Measurements from ENCODE around the gene NFIB. TPM values are rescaled to one million over a fixed set of nuclear protein-coding genes. Genes with fewer than 3 reads are reported as not detected.

The NFIB gene
- total RNA-seq, 2 experiments from 2014 or later: 13.7 to 25.1 TPM

DNA sequence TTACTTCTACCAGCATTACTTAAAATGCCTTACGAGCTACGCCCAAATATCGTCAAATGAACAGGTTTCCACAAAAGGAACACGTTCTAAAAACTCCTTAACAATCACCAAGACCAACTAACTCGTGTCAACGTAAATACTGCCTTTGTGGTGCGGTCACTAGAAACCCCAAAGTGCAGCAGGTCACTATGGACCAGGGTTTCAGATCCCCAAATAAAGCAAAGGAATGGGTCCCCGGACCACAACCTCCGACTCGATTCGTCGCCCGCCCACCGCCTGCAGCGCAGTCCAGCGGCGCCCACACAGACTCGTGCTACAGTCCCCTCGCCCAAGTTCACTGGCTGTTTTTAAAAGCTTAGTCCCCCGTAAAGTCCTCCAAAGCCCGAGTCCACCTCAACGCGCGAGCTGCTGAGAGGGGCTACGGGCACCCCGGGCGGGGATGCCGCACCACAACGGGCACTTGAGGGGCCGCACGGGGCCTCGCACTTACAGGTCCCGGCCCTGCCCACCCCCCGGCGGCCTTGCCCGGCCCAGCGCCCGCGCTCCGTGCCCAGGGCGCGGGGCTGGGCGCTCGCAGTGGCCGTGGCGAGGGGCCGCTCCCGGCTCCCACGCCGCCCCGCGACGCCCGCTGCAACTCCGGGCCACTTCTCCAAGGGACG lies 1.1 kb downstream of the NFIB start:
- H3K4me2 ChIP-seq (ENCODE audit: low read length): peak overlapping the region; percentile 94
- CTCF ChIA-PET (ENCODE audit: unreplicated experiment): no interaction called here
- H3K9me2 ChIP-seq (ENCODE audit: insufficient read depth, low read length): no peaks in the 10 kb centered on the region
- H4K20me1 ChIP-seq (ENCODE audit: insufficient read depth, low read length): 0 out of 2 replicates have a peak, but pooled peaks cover 4% of the 10 kb centered on the region
- H2AFZ ChIP-seq (ENCODE audit: low read length): no peak overlapping the region
- H3K36me3 ChIP-seq (ENCODE audit: insufficient read depth, low read length): no peaks in the 10 kb centered on the region
- POLR2A ChIA-PET: interaction anchor here (1.3 to 1.9 kb wide), 2 partner anchors 14 to 158 kb away, joined by 7 to 10 read pairs; no protein-coding TSS in a partner anchor
- BruUV-seq (replicated peaks): no TSS peak
- H3K4me3 ChIP-seq (ENCODE audit: low read depth, low read length, poor library complexity, severe bottlenecking): peak overlapping the region; percentile 93
- peaks cover 52% of the 10 kb centered on the region for H3K79me2 ChIP-seq (ENCODE audit: insufficient read depth, low read depth, low read length)
- intact Hi-C loops (cut with micrococcal nuclease; ENCODE audit: unreplicated experiment): no loop called here
- DNase-seq (ENCODE audit: low spot score): no peak
- peaks cover 63% of the 10 kb centered on the region for H3K4me1 ChIP-seq (ENCODE audit: insufficient read depth, low read length, poor library complexity, severe bottlenecking)
- no peaks in the 10 kb centered on the region for H3K9me3 ChIP-seq (ENCODE audit: low read length)
- no peak for TF ChIP-seq CTCF (conservative IDR thresholded peaks at IDR 0.05; ENCODE audit: low read length)
- no peak overlapping the region for H3K27ac ChIP-seq (ENCODE audit: low read depth, low read length, poor library complexity, severe bottlenecking)

- H3K79me2 ChIP-seq (ENCODE audit: insufficient read depth, low read depth, low read length): peaks cover 52% of the 10 kb centered on the region
- H3K36me3 ChIP-seq (ENCODE audit: insufficient read depth, low read length): peaks cover 3% of the 10 kb centered on the region
- H3K4me1 ChIP-seq (ENCODE audit: insufficient read depth, low read length, poor library complexity, severe bottlenecking): peaks cover 55% of the 10 kb centered on the region
- CTCF ChIA-PET (ENCODE audit: unreplicated experiment): no interaction called here
- peak overlapping the region; percentile 93 for H3K4me3 ChIP-seq (ENCODE audit: low read depth, low read length, poor library complexity, severe bottlenecking)
- peak overlapping the region; percentile 94 for H3K4me2 ChIP-seq (ENCODE audit: low read length)
- TF ChIP-seq EZH2phosphoT487 (IDR thresholded peaks at IDR 0.05; ENCODE audit: borderline replicate concordance, low read depth, low read length): no peak
- no peak for TF ChIP-seq CTCF (conservative IDR thresholded peaks at IDR 0.05; ENCODE audit: low read length)
- no TSS peak for BruUV-seq (replicated peaks)
- POLR2A ChIA-PET: interaction anchor here (0.9 to 1.9 kb wide), 9 partner anchors 8 to 214 kb away, joined by 3 to 10 read pairs (median 5); no protein-coding TSS in a partner anchor
- H3K9me3 ChIP-seq (ENCODE audit: low read length): no peaks in the 10 kb centered on the region
- no peak for DNase-seq (ENCODE audit: low spot score)
- no peak overlapping the region for H2AFZ ChIP-seq (ENCODE audit: low read length)
- intact Hi-C loops (cut with micrococcal nuclease; ENCODE audit: unreplicated experiment): no loop called here
- no peak overlapping the region for H3K27ac ChIP-seq (ENCODE audit: low read depth, low read length, poor library complexity, severe bottlenecking)
- H3K9me2 ChIP-seq (ENCODE audit: insufficient read depth, low read length): no peaks in the 10 kb centered on the region
- H4K20me1 ChIP-seq (ENCODE audit: insufficient read depth, low read length): 0 out of 2 replicates have a peak, but pooled peaks cover 4% of the 10 kb centered on the region
These were observed 1.8 kb downstream of the NFIB start for GRCh38 chr9:14311956-14312685.
